Ectodermal cell (in vitro differentiated cells): ENCODE results near the gene CASKIN2.

ENCODE experiments used
- H3K27ac ChIP-seq: 2 replicates; pipeline ENCODE4 v1.7.0; 2013; ENCODE audit warnings: mild to moderate bottlenecking, low read depth, low read length; ENCODE audit not compliant: insufficient read depth, poor library complexity, severe bottlenecking
- H3K27me3 ChIP-seq: 2 replicates; pipeline ENCODE4 v1.7.0; 2013; ENCODE audit warnings: mild to moderate bottlenecking, low read length; ENCODE audit not compliant: insufficient read depth, control insufficient read depth, poor library complexity, severe bottlenecking
- H3K36me3 ChIP-seq: one replicate; pipeline ENCODE4 v1.7.0; 2013; ENCODE audit warnings: low read length; ENCODE audit not compliant: control insufficient read depth, insufficient read depth
- H3K4me1 ChIP-seq: one replicate; pipeline ENCODE4 v1.7.0; 2013; ENCODE audit warnings: low read length; ENCODE audit not compliant: control insufficient read depth, insufficient read depth
- H3K4me3 ChIP-seq: 2 replicates; pipeline ENCODE4 v1.7.0; 2013; ENCODE audit warnings: low read depth, low read length, control low read depth; ENCODE audit not compliant: insufficient read depth
- H3K9me3 ChIP-seq: 2 replicates; pipeline ENCODE4 v1.7.0; 2013; ENCODE audit warnings: mild to moderate bottlenecking, low read length, moderate library complexity; ENCODE audit not compliant: control insufficient read depth
- WGBS, 2 experiments: methylation state at CpG; one replicate each; pipeline ENCODE4 v1.1.7; 2013; ENCODE audit warnings: missing lambda C conversion rate in 2 of 2; 5-methylcytosine and 5-hydroxymethylcytosine counted together

Gene CASKIN2

GRCh38 chr17:75512926-75513640, 2.3 kb downstream of the CASKIN2 start:
- no peak overlapping the region for H3K4me3 ChIP-seq
- H3K27me3 ChIP-seq: no peaks in the 10 kb centered on the region
- H3K27ac ChIP-seq: no peak overlapping the region
- 82 to 84% methylated on average over 8 of the region's 10 CpGs for WGBS, 2 experiments
- H3K4me1 ChIP-seq: peaks cover 6% of the 10 kb centered on the region
- no peaks in the 10 kb centered on the region for H3K9me3 ChIP-seq
- H3K36me3 ChIP-seq: no peaks in the 10 kb centered on the region

- no peaks in the 10 kb centered on the region for H3K36me3 ChIP-seq
- 86 to 87% methylated on average over 13 of the region's 13 CpGs for WGBS, 2 experiments
- H3K27ac ChIP-seq: no peak overlapping the region
- peaks cover 6% of the 10 kb centered on the region for H3K4me1 ChIP-seq
- H3K4me3 ChIP-seq: no peak overlapping the region
- H3K27me3 ChIP-seq: no peaks in the 10 kb centered on the region
- H3K9me3 ChIP-seq: no peaks in the 10 kb centered on the region
Measured at GRCh38 chr17:75511610-75512575, 3.4 kb downstream of the CASKIN2 start.

- Histone ChIP-seq H3K27me3 (no peaks in the 10 kb centered on the region), H3K36me3 (no peaks in the 10 kb centered on the region), H3K27ac (no peak overlapping the region), H3K4me3 (no peak overlapping the region), H3K9me3 (no peaks in the 10 kb centered on the region), H3K4me1 (peaks cover 6% of the 10 kb centered on the region)
- 95 to 98% methylated on average over 4 of the region's 4 CpGs for WGBS, 2 experiments
Measured at GRCh38 chr17:75511270-75511609, 4.1 kb downstream of the CASKIN2 start.

- no peak overlapping the region for H3K4me3 ChIP-seq
- H3K27ac ChIP-seq: no peak overlapping the region
- no peaks in the 10 kb centered on the region for H3K27me3 ChIP-seq
- H3K4me1 ChIP-seq: peaks cover 6% of the 10 kb centered on the region
- H3K36me3 ChIP-seq: no peaks in the 10 kb centered on the region
- no peaks in the 10 kb centered on the region for H3K9me3 ChIP-seq
- 90 to 91% methylated on average over 18 to 19 of the region's 19 CpGs for WGBS, 2 experiments
Measured at GRCh38 chr17:75509528-75510258, 5.6 kb downstream of the CASKIN2 start.

GRCh38 chr17:75508931-75509361, 6.4 kb downstream of the CASKIN2 start:
- Histone ChIP-seq H3K27ac (no peak overlapping the region), H3K4me3 (no peak overlapping the region), H3K36me3 (no peaks in the 10 kb centered on the region), H3K4me1 (no peaks in the 10 kb centered on the region), H3K27me3 (no peaks in the 10 kb centered on the region), H3K9me3 (no peaks in the 10 kb centered on the region)
- WGBS, 2 experiments: 90 to 93% methylated on average over 5 of the region's 5 CpGs

- Histone ChIP-seq H3K4me1 (no peaks in the 10 kb centered on the region), H3K4me3 (no peak overlapping the region), H3K9me3 (no peaks in the 10 kb centered on the region), H3K27ac (no peak overlapping the region), H3K36me3 (no peaks in the 10 kb centered on the region), H3K27me3 (no peaks in the 10 kb centered on the region)
- 84 to 88% methylated on average over 27 of the region's 27 CpGs for WGBS, 2 experiments
Measured at GRCh38 chr17:75507733-75508719, 7.3 kb downstream of the CASKIN2 start.

GRCh38 chr17:75506888-75507287, 8.4 kb downstream of the CASKIN2 start:
- Histone ChIP-seq H3K27me3 (no peaks in the 10 kb centered on the region), H3K36me3 (no peaks in the 10 kb centered on the region), H3K4me3 (no peak overlapping the region), H3K27ac (no peak overlapping the region), H3K9me3 (no peaks in the 10 kb centered on the region), H3K4me1 (no peaks in the 10 kb centered on the region)
- WGBS, 2 experiments: 95 to 96% methylated on average over 20 of the region's 20 CpGs

- no peaks in the 10 kb centered on the region for H3K4me1 ChIP-seq
- no peaks in the 10 kb centered on the region for H3K9me3 ChIP-seq
- H3K27me3 ChIP-seq: no peaks in the 10 kb centered on the region
- no peak overlapping the region for H3K27ac ChIP-seq
- WGBS, 2 experiments: 95 to 96% methylated on average over 21 of the region's 21 CpGs
- H3K36me3 ChIP-seq: no peaks in the 10 kb centered on the region
- no peak overlapping the region for H3K4me3 ChIP-seq
Measured at GRCh38 chr17:75506134-75506533, 9.2 kb downstream of the CASKIN2 start.

GRCh38 chr17:75505640-75506039, 9.7 kb downstream of the CASKIN2 start:
- no peaks in the 10 kb centered on the region for H3K4me1 ChIP-seq
- WGBS, 2 experiments: 95 to 96% methylated on average over 15 of the region's 15 CpGs
- no peaks in the 10 kb centered on the region for H3K36me3 ChIP-seq
- H3K27me3 ChIP-seq: no peaks in the 10 kb centered on the region
- no peak overlapping the region for H3K27ac ChIP-seq
- H3K4me3 ChIP-seq: no peak overlapping the region
- no peaks in the 10 kb centered on the region for H3K9me3 ChIP-seq
